Activated CD4-positive, alpha-beta T cell treated with anti-CD3 and anti-CD28 coated beads, Interleukin-2, Interleukin-4, amounts not matched to agents 100 ng/mL and 50 ng/mL, durations not matched to agents 16 hours and 8 hours (primary cell): Measurements from ENCODE around the gene OSBPL9.

ENCODE experiments used
- DNase-seq: peaks from one replicate; pipeline ENCODE4 v3.0.0-alpha.2; 2020; ENCODE audit warnings: low spot score

OSBPL9 gene

DNA sequence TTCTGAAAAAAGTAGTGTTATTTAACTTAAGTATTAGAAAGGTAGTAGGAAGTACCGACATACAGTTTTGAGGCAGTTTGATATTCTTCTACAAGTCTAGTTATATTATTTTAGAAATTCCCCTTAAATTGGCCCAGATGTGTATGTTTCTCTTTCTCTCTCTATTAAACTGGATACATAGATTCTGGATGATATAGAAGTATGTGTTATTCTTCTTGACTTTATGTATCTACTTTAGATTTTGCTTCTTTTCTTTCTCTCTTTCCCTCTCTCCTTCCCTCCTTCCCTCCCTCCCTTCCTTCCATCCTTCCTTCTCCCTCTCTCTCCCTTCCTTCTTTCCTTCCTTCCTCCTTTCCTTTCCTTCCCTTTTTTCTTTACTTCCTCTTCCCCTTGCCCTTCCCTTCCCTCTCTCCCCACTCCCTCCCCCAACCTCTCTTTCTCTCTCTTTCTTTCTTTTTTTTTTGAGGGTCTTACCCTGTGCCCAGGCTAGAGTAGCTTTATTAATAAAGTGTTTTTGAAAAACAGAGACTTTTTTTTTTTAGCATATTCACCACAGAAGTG is 124.3 kb downstream of the OSBPL9 start:
- DNase-seq = no peak

- no peak for DNase-seq
These were observed 127.8 kb downstream of the OSBPL9 start for GRCh38 chr1:51744506-51745303.

- DNase-seq = no peak
These were observed 128.3 kb downstream of the OSBPL9 start for GRCh38 chr1:51745304-51745570.

GRCh38 chr1:51749151-51749550 is 132.3 kb downstream of the OSBPL9 start:
- DNase-seq = no peak

DNA sequence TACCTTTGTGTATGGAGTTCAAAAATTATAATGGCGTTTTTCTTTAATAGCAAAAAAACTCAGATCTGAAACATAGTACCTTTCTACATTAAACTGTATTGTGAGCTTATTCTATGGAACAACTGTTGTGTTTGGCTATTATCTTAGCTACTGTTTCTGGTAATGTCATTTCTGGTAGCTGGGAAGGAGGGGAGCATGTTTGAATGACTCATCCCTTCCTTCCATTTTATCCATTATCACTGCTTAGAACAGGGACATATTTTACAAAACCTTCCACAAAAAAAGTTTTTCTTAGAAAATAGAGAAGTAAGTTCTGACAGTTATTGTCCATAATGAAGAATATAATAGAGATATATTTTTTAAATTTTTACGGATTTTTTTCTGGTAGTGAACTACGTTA is 133.3 kb downstream of the OSBPL9 start:
- no peak for DNase-seq

DNA sequence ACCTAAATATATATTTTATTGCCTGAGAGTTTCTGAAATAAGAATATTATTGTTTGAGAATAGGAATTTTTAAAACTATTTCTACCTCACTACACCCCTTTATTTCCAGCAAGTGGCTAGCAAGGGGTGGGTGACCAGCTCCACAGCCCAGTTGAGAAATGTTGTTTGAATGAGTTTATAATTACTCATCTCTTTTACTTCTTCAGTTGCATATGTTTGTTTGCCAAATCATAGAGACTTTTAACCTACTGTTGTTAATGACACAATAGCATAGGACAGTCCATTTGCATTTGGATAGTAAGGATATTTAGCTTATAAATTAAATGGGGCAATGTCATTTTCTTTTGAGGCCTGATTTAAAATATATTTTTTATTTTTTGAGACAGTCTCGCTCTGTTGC is 133.8 kb downstream of the OSBPL9 start:
- no peak for DNase-seq

GRCh38 chr1:51752073-51752948 is 135.4 kb downstream of the OSBPL9 start:
- DNase-seq = no peak

DNA sequence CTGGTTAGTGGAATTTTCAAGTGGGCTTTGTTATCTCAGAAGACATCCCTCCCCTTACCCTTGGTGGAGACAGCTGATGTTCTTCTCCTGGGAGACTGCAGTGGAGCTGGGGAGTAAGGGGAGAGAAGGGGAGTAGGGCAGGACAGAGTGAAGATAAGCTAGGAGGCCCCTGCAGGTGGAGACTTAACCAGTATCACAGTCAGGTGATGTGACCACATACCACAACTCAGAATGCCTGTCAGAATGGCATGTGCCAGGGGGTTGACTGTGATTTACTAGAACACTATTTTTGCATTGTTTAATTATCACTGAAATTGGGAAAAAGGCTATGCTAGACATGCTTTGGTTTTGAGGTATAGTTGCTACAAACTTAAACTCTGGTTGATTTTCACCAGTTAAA is 137.1 kb downstream of the OSBPL9 start:
- DNase-seq = no peak

DNA sequence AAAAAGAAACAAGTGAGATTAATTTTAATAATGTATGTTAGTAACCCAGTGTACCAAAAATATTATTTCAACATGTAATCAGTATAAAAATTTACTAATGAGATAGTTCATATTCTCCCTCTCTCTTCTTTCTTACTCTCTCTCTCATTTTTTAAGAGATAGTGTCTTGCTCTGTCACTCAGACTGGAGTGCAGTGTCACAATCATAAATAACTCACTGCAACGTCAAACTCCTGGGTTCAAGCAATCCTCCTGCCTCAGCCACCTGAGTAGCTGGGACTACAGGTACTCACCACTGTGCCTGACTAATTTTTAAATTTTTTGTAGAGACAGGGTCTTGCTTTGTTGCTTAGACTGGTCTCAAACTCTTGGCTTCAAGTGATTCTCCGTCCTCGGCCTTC is 137.8 kb downstream of the OSBPL9 start:
- no peak for DNase-seq

GRCh38 chr1:51755437-51755836 is 138.5 kb downstream of the OSBPL9 start:
- DNase-seq = no peak

- peak; percentile 59 for DNase-seq
These were observed 139.4 kb downstream of the OSBPL9 start for GRCh38 chr1:51756290-51756689.

DNA sequence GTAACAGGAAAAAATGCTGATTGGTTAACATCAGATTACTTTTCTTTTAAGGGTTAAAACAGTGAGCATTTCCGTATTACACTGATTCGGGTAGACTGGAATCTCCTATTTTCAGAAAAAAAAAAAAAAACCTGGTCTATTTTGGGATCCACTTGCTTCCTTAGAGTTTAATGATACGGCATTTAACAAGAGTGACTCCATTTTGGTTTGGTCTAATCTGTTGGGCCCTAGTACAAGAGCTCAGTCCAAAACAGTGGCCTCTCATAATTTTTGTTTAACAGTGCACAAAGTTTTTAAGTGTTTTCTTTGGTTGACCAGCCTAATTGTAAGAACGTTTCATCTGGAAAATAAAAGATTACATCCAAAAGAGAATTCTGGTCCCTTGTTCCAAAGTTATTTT is 141.4 kb downstream of the OSBPL9 start:
- no peak for DNase-seq

DNA sequence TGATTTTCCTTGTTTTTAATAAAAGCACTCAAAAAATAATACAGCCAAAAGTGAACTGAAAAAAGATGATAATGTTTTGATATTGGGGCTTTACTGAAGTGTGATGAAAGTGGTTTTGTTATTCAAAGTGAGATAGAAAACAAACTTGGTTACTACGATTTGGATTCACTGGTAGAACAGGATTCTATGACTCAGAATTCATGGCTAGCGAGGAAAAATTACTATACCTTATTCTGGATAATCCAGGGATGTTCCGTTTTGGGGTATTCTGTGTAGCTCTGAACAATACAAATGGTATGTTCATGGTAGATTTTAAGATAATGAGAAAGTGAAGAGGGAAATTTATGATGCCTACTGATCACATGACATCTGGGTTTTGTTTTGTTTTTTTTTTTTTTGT is 144.0 kb downstream of the OSBPL9 start:
- DNase-seq = no peak

GRCh38 chr1:51761351-51761750 is 144.5 kb downstream of the OSBPL9 start:
- DNase-seq = no peak

- peak; percentile 52 for DNase-seq
These were observed 152.2 kb downstream of the OSBPL9 start for GRCh38 chr1:51768971-51769588.

DNA sequence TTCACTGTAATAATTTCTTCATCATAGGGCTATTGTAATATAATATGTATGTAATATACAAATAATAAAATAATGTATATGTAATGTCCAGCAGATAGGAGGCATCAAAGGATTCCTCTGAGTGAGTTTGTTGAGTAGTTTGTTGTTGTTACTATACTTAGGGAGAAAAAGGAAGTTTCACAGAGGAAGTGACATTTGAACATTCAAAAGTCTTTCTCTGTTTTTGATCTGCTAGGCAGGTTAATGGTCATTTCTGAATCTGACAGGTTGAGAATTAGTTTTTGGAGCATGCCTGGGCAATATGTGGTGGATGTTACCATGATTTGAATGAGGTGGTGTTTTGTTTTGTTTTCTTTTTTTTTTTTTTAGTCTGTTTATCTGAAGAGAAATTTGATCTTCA is 159.5 kb downstream of the OSBPL9 start:
- no peak for DNase-seq

- no peak for DNase-seq
These were observed 164.0 kb downstream of the OSBPL9 start for GRCh38 chr1:51780927-51781326.

DNA sequence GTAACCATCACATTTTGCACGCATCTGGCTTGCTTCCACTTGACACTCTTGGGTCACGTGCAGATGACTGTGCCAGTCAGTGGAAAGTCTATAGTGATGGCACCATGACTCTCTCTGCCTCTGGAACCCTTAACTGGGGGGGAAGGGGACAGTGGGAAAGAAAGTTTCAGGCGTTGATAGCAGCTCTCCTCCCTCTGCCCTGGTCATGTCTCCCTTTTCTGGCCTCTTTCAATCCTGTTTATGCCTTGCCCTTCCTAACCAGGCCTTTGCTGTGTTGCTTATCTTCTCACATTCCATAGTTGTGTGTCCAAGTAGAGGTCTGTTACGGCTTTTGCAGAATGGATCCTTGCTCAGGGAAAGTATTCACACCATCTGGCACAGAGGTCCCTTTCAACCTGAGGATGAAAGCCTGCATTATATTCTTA is 168.1 kb downstream of the OSBPL9 start:
- DNase-seq = no peak

DNA sequence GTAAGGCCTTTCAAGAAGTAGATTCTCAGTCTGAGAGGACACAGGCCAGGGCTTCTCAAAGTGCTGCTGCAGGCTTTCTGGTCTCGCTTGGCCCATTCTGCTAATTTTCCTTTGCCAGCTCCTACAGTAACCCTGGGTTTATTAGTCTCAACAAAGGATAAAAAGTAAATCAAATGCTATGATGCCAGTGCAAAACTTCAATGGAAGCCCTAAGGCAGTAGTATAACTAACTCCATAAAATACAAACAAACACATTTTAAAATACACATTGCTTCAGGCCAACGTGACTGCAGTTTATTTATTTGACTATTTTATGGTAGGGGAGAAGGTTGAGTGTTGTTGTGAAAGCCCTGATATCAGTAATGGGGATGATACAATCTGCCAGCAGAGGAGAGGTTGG is 172.0 kb downstream of the OSBPL9 start:
- no peak for DNase-seq

GRCh38 chr1:51789342-51789741 is 172.4 kb downstream of the OSBPL9 start:
- DNase-seq = no peak

DNA sequence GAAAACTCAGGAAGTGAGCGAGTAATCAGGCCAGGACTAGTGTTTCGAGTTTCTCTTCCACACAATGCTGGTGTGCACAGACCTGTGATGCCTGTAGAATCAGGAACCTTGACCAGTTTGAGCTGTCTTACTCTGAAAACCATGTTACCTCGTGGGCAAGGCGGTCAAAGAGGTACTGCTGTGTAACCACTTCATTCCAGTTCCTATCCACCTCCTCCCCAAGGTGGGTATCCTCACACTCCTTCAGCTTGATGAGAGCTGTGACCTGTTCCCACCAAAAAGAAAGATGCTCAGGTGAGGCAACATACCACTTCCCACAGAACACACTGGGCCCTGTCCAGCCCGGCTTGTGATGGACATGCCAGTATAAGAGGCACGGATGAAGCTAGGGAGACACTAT is 173.5 kb downstream of the OSBPL9 start:
- DNase-seq = no peak

DNA sequence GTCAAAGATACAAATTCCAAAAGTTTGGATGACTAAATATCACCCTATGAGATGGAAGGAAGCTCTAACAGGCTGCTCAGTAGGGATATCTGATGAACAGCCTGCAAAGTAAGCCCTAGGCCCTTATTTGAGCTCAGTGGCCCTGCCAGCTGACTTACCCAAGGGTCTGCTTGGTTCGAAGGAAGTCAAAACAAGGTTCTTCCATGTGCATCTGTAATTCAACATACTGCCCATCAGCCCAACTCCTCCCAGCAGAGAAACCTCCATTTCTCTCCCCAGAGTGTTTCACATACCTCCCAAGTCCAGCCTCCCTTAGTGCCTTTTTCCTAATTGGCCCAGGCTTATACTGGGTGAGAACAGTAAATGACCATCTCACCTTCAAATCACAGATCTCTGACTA is 175.0 kb downstream of the OSBPL9 start:
- no peak for DNase-seq

DNA sequence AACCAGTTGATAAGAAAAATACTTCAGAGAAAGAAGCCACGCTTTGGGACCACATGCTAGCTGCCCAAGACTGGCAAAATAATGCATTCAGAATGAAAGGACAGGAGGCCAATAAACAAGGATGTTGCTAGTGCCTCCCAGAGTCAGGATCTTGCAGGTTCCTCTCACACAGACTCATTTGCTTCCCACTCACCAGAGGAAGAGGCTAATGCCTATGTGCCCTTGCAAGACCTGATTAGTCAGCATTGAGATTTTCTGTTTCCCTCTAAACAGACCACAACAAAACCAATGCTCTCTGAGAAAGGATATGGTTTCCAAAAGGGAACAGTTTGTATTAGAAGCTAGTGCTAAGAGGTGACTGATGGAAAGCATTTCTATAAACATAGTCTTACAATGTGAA is 176.0 kb downstream of the OSBPL9 start:
- DNase-seq = peak; percentile 35
